Measurements from ENCODE around the gene SERPING1.
A peak's percentile ranks its signal among the peaks of the same experiment; 100 is the strongest.

SERPING1 gene

GRCh38 chr11:57597461-57597915, at the start of gene SERPING1:
TSS of gene SERPING1 (plus strand) at chr11:57597685. CDS start at chr11:57598271, 586 bp downstream.
- DNase-seq (ENCODE audit: low read depth): no peak

GRCh38 chr11:57547854-57548377, 49.6 kb upstream of the SERPING1 start:
- no peak for DNase-seq (ENCODE audit: low read depth)

GRCh38 chr11:57549983-57550382, 47.5 kb upstream of the SERPING1 start:
- DNase-seq (ENCODE audit: low read depth): no peak

- no peak for DNase-seq (ENCODE audit: low read depth)
Observed at GRCh38 chr11:57551941-57552340, 45.5 kb upstream of the SERPING1 start.

GRCh38 chr11:57552479-57552878, 45.0 kb upstream of the SERPING1 start:
- no peak for DNase-seq (ENCODE audit: low read depth)

- DNase-seq (ENCODE audit: low read depth): no peak
Observed at GRCh38 chr11:57555393-57555792, 42.1 kb upstream of the SERPING1 start.

GRCh38 chr11:57556041-57556440, 41.4 kb upstream of the SERPING1 start:
- DNase-seq (ENCODE audit: low read depth): no peak

GRCh38 chr11:57560146-57560545, 37.3 kb upstream of the SERPING1 start:
- no peak for DNase-seq (ENCODE audit: low read depth)

GRCh38 chr11:57562596-57562995, 34.9 kb upstream of the SERPING1 start:
- no peak for DNase-seq (ENCODE audit: low read depth)

- DNase-seq (ENCODE audit: low read depth): peak; percentile 64
Observed at GRCh38 chr11:57566005-57566904, 31.2 kb upstream of the SERPING1 start.

- no peak for DNase-seq (ENCODE audit: low read depth)
Observed at GRCh38 chr11:57566905-57567514, 30.5 kb upstream of the SERPING1 start.

- peak; percentile 46 for DNase-seq (ENCODE audit: low read depth)
Observed at GRCh38 chr11:57567515-57568329, 29.8 kb upstream of the SERPING1 start, which contains the start of gene UBE2L6. TSS of gene UBE2L6 (minus strand) at chr11:57567672. CDS start at chr11:57567611, 61 bp downstream.

- peak; percentile 78 for DNase-seq (ENCODE audit: low read depth)
Observed at GRCh38 chr11:57568330-57568766, 29.1 kb upstream of the SERPING1 start.

- DNase-seq (ENCODE audit: low read depth): no peak
Observed at GRCh38 chr11:57571606-57572005, 25.9 kb upstream of the SERPING1 start.

GRCh38 chr11:57574061-57574460, 23.4 kb upstream of the SERPING1 start:
- no peak for DNase-seq (ENCODE audit: low read depth)

GRCh38 chr11:57584341-57584740, 13.1 kb upstream of the SERPING1 start:
- DNase-seq (ENCODE audit: low read depth): no peak

- DNase-seq (ENCODE audit: low read depth): no peak
Observed at GRCh38 chr11:57585301-57585700, 12.2 kb upstream of the SERPING1 start.

GRCh38 chr11:57586711-57587245, 10.7 kb upstream of the SERPING1 start:
- DNase-seq (ENCODE audit: low read depth): no peak

- DNase-seq (ENCODE audit: low read depth): no peak
Observed at GRCh38 chr11:57588046-57588710, 9.3 kb upstream of the SERPING1 start.

- no peak for DNase-seq (ENCODE audit: low read depth)
Observed at GRCh38 chr11:57596266-57596885, 1.1 kb upstream of the SERPING1 start.

All from EH (cell line).